ENCODE measurements around the gene LIN9. TPM values are rescaled to one million over a fixed set of nuclear protein-coding genes. Genes with fewer than 3 reads are reported as not detected.

Gene LIN9
- total and polyA plus RNA-seq, 2 of the 13 experiments (the other 11 are each of a cell fraction or from before 2014, with no cell fraction given), result 3.0 to 10.0 TPM

DNA sequence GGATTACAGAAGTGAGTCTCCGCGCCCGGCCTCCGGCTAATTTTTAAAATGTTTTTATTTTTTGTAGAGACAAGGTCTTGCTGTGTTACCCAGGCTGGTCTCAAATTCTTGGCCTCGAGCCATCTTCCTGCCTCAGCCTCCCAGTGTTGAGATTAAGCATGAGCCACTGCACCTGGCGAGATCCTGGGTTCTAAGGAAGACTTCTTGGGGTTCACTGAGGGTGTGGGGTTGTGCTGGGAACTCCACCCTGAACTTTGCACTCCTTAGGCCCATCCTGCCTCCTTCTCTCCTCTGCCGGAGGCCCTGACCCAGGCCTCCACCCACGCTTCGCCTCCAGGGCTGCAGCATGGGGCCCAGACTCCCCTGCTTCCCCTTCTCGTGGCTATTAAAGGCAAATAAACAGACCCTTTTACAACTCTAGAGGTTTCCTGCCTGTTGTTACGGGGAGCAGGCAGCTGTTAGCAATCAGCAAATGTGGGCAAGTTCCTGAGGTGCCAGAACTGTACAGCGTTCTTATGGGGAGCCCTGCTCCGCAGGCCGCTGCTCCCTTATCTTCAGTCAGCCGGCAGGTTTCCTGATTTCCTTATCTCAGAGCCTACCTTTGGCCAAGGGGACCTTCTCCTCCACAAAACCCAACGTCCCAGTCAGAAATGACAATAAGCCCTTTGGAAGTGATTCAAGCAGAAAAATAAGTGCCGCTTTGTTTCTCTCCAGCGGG, 41.0 kb upstream of the LIN9 start (continued):
- TF ChIP-seq, protein P1, sequence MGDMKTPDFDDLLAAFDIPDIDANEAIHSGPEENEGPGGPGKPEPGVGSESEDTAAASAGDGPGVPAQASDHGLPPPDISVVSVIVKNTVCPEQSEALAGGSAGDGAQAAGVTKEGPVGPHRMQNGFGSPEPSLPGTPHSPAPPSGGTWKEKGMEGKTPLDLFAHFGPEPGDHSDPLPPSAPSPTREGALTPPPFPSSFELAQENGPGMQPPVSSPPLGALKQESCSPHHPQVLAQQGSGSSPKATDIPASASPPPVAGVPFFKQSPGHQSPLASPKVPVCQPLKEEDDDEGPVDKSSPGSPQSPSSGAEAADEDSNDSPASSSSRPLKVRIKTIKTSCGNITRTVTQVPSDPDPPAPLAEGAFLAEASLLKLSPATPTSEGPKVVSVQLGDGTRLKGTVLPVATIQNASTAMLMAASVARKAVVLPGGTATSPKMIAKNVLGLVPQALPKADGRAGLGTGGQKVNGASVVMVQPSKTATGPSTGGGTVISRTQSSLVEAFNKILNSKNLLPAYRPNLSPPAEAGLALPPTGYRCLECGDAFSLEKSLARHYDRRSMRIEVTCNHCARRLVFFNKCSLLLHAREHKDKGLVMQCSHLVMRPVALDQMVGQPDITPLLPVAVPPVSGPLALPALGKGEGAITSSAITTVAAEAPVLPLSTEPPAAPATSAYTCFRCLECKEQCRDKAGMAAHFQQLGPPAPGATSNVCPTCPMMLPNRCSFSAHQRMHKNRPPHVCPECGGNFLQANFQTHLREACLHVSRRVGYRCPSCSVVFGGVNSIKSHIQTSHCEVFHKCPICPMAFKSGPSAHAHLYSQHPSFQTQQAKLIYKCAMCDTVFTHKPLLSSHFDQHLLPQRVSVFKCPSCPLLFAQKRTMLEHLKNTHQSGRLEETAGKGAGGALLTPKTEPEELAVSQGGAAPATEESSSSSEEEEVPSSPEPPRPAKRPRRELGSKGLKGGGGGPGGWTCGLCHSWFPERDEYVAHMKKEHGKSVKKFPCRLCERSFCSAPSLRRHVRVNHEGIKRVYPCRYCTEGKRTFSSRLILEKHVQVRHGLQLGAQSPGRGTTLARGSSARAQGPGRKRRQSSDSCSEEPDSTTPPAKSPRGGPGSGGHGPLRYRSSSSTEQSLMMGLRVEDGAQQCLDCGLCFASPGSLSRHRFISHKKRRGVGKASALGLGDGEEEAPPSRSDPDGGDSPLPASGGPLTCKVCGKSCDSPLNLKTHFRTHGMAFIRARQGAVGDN (CRISPR knock-in tag; IDR thresholded peaks at IDR 0.05), result peak; percentile 25
- no peak for TF ChIP-seq ZNF713 (CRISPR knock-in tag; IDR thresholded peaks at IDR 0.05)
- TF ChIP-seq, protein P2, sequence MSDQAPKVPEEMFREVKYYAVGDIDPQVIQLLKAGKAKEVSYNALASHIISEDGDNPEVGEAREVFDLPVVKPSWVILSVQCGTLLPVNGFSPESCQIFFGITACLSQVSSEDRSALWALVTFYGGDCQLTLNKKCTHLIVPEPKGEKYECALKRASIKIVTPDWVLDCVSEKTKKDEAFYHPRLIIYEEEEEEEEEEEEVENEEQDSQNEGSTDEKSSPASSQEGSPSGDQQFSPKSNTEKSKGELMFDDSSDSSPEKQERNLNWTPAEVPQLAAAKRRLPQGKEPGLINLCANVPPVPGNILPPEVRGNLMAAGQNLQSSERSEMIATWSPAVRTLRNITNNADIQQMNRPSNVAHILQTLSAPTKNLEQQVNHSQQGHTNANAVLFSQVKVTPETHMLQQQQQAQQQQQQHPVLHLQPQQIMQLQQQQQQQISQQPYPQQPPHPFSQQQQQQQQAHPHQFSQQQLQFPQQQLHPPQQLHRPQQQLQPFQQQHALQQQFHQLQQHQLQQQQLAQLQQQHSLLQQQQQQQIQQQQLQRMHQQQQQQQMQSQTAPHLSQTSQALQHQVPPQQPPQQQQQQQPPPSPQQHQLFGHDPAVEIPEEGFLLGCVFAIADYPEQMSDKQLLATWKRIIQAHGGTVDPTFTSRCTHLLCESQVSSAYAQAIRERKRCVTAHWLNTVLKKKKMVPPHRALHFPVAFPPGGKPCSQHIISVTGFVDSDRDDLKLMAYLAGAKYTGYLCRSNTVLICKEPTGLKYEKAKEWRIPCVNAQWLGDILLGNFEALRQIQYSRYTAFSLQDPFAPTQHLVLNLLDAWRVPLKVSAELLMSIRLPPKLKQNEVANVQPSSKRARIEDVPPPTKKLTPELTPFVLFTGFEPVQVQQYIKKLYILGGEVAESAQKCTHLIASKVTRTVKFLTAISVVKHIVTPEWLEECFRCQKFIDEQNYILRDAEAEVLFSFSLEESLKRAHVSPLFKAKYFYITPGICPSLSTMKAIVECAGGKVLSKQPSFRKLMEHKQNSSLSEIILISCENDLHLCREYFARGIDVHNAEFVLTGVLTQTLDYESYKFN (CRISPR knock-in tag; conservative IDR thresholded peaks at IDR 0.05), result no peak
- TF ChIP-seq, protein P3, sequence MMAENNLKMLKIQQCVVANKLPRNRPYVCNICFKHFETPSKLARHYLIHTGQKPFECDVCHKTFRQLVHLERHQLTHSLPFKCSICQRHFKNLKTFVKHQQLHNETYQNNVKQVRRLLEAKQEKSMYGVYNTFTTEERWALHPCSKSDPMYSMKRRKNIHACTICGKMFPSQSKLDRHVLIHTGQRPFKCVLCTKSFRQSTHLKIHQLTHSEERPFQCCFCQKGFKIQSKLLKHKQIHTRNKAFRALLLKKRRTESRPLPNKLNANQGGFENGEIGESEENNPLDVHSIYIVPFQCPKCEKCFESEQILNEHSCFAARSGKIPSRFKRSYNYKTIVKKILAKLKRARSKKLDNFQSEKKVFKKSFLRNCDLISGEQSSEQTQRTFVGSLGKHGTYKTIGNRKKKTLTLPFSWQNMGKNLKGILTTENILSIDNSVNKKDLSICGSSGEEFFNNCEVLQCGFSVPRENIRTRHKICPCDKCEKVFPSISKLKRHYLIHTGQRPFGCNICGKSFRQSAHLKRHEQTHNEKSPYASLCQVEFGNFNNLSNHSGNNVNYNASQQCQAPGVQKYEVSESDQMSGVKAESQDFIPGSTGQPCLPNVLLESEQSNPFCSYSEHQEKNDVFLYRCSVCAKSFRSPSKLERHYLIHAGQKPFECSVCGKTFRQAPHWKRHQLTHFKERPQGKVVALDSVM (CRISPR knock-in tag; IDR thresholded peaks at IDR 0.05), result peak; percentile 76; the same call in 1 of the 2 replicates
- TF ChIP-seq ZNF180 (CRISPR knock-in tag; IDR thresholded peaks at IDR 0.05; ENCODE audit: borderline replicate concordance, low read depth), result no peak
- TF ChIP-seq ELF3 (CRISPR knock-in tag; IDR thresholded peaks at IDR 0.05), result no peak
- TF ChIP-seq SOX5 (CRISPR knock-in tag; IDR thresholded peaks at IDR 0.05; ENCODE audit: borderline replicate concordance), result no peak
